GM18873 (cell line): ENCODE measurements around the gene FRMPD2.
"Not testable (repeated sequence)": the region's sequence is repeated elsewhere in the genome, so short reads cannot be mapped to it uniquely, and the experiment has no call there.

Experiments
- ATAC-seq: cut with Tn5 transposase; IDR thresholded peaks from one replicate; pipeline ENCODE4 v1.9.1; 2021; ENCODE audit warnings: mild to moderate bottlenecking, moderate library complexity, moderate number of reproducible peaks; ENCODE audit not compliant: unreplicated experiment, low FRiP score

The FRMPD2 gene

GRCh38 chr10:48254750-48255512, 19.6 kb downstream of the FRMPD2 start:
- no peak for ATAC-seq

GRCh38 chr10:48253970-48254657, 20.4 kb downstream of the FRMPD2 start:
- no peak for ATAC-seq

GRCh38 chr10:48252354-48252650, 22.2 kb downstream of the FRMPD2 start:
- ATAC-seq = no peak

GRCh38 chr10:48251525-48252353, 22.8 kb downstream of the FRMPD2 start:
- ATAC-seq = no peak

- no peak for ATAC-seq
These were observed 23.4 kb downstream of the FRMPD2 start for GRCh38 chr10:48251152-48251524.

- no peak for ATAC-seq
These were observed 24.6 kb downstream of the FRMPD2 start for GRCh38 chr10:48249763-48250351.

GRCh38 chr10:48249004-48249762, 25.3 kb downstream of the FRMPD2 start:
- no peak for ATAC-seq

GRCh38 chr10:48248462-48248861, 26.0 kb downstream of the FRMPD2 start:
- no peak for ATAC-seq

- ATAC-seq = no peak
These were observed 26.8 kb downstream of the FRMPD2 start for GRCh38 chr10:48247680-48248079.

GRCh38 chr10:48246501-48246900, 28.0 kb downstream of the FRMPD2 start:
- no peak for ATAC-seq

GRCh38 chr10:48245977-48246376, 28.5 kb downstream of the FRMPD2 start:
- no peak for ATAC-seq

- ATAC-seq = not testable (repeated sequence)
These were observed 30.6 kb downstream of the FRMPD2 start for GRCh38 chr10:48243921-48244320.

GRCh38 chr10:48243487-48243886, 31.0 kb downstream of the FRMPD2 start:
- ATAC-seq = no peak

- ATAC-seq = no peak
These were observed 32.2 kb downstream of the FRMPD2 start for GRCh38 chr10:48242171-48242904.

- ATAC-seq = no peak
These were observed 33.2 kb downstream of the FRMPD2 start for GRCh38 chr10:48241332-48241731.

GRCh38 chr10:48240196-48240595, 34.3 kb downstream of the FRMPD2 start:
- no peak for ATAC-seq

GRCh38 chr10:48239618-48240017, 34.9 kb downstream of the FRMPD2 start:
- ATAC-seq = no peak

GRCh38 chr10:48238826-48239520, 35.5 kb downstream of the FRMPD2 start:
- ATAC-seq = no peak
